ENCODE results near the gene DPYD. TPM values are rescaled to one million over a fixed set of nuclear protein-coding genes. Genes with fewer than 3 reads are reported as not detected.

The DPYD gene
- total RNA-seq, 1 experiment from 2014 or later: 0.46 TPM

- ChIA-PET POLR2A (no interaction called here), CTCF (no interaction called here)
- Mint-ChIP-seq H3K4me3 (no peak overlapping the region), H3K27me3 (ENCODE audit: low read depth) (no peaks in the 10 kb centered on the region), H3K27ac (no peak overlapping the region), H3K4me1 (no peaks in the 10 kb centered on the region), H3K36me3 (no peaks in the 10 kb centered on the region), H3K9me3 (peaks cover 24% of the 10 kb centered on the region)
- no peak for ATAC-seq
- DNase-seq (ENCODE audit: low spot score): no peak
- TF ChIP-seq TEAD4 (CRISPR knock-in tag; IDR thresholded peaks at IDR 0.05) (no peak), FOXK1 (CRISPR knock-in tag; IDR thresholded peaks at IDR 0.05) (no peak), ZNF532 (CRISPR knock-in tag; IDR thresholded peaks at IDR 0.05; ENCODE audit: borderline replicate concordance) (no peak), E2F5 (CRISPR knock-in tag; IDR thresholded peaks at IDR 0.05) (no peak), ETV6 (CRISPR knock-in tag; IDR thresholded peaks at IDR 0.05) (no peak), NR1H2 (CRISPR knock-in tag; IDR thresholded peaks at IDR 0.05) (no peak), HMGA2 (CRISPR knock-in tag; IDR thresholded peaks at IDR 0.05) (no peak), SOX15 (CRISPR knock-in tag; IDR thresholded peaks at IDR 0.05) (no peak), MLX (CRISPR knock-in tag; IDR thresholded peaks at IDR 0.05) (no peak), GTF2I (CRISPR knock-in tag; conservative IDR thresholded peaks at IDR 0.05) (no peak), NFATC4 (CRISPR knock-in tag; IDR thresholded peaks at IDR 0.05) (no peak), SMAD3 (CRISPR knock-in tag; IDR thresholded peaks at IDR 0.05; ENCODE audit: borderline replicate concordance) (no peak), RORB (CRISPR knock-in tag; IDR thresholded peaks at IDR 0.05) (no peak), TCF7 (CRISPR knock-in tag; IDR thresholded peaks at IDR 0.05; ENCODE audit: low read depth) (no peak)
These were observed 851.5 kb downstream of the DPYD start for GRCh38 chr1:97069312-97069711.

GRCh38 chr1:97066860-97067259, 854.0 kb downstream of the DPYD start:
- no peak for DNase-seq (ENCODE audit: low spot score)
- H3K9me3 Mint-ChIP-seq: peaks cover 44% of the 10 kb centered on the region
- TF ChIP-seq NFE2L1 (CRISPR knock-in tag; IDR thresholded peaks at IDR 0.05) (no peak), ZSCAN18 (CRISPR knock-in tag; IDR thresholded peaks at IDR 0.05) (no peak)
- ATAC-seq: no peak
- no peaks in the 10 kb centered on the region for H3K27me3 Mint-ChIP-seq (ENCODE audit: low read depth)
- H3K36me3 Mint-ChIP-seq: peaks cover 10% of the 10 kb centered on the region
- H3K27ac Mint-ChIP-seq: no peak overlapping the region
- ChIA-PET POLR2A (no interaction called here), CTCF (no interaction called here)
- no peaks in the 10 kb centered on the region for H3K4me1 Mint-ChIP-seq
- no peak overlapping the region for H3K4me3 Mint-ChIP-seq

GRCh38 chr1:97063532-97063931, 857.3 kb downstream of the DPYD start:
- DNase-seq (ENCODE audit: low spot score): no peak
- Mint-ChIP-seq H3K9me3 (peaks cover 74% of the 10 kb centered on the region), H3K36me3 (peaks cover 33% of the 10 kb centered on the region), H3K4me3 (no peak overlapping the region), H3K27ac (no peak overlapping the region), H3K27me3 (ENCODE audit: low read depth) (no peaks in the 10 kb centered on the region), H3K4me1 (no peaks in the 10 kb centered on the region)
- no peak for ATAC-seq
- POLR2A ChIA-PET: no interaction called here
- CTCF ChIA-PET: no interaction called here
- TF ChIP-seq IRF1 (CRISPR knock-in tag; IDR thresholded peaks at IDR 0.05): no peak
- no peak for TF ChIP-seq CBFB (CRISPR knock-in tag; IDR thresholded peaks at IDR 0.05; ENCODE audit: low read depth)
- no peak for TF ChIP-seq MXD4 (CRISPR knock-in tag; IDR thresholded peaks at IDR 0.05; ENCODE audit: borderline replicate concordance)
- TF ChIP-seq E2F5 (CRISPR knock-in tag; IDR thresholded peaks at IDR 0.05): no peak

Data from WTC11 (cell line).